GM18507 (cell line): ENCODE data around the gene FCHO2.

ENCODE experiments used
- DNase-seq: peaks from one replicate; pipeline ENCODE4 v3.0.0; 2011; ENCODE audit warnings: low read depth; ENCODE audit not compliant: insufficient read length; ENCODE audit errors: extremely low spot score
- FAIRE-seq: peaks from 2 replicates; lab custom pipeline; 2011; peaks lifted over from hg19 to GRCh38; lab: Jason Lieb, UNC

FCHO2 gene

DNA sequence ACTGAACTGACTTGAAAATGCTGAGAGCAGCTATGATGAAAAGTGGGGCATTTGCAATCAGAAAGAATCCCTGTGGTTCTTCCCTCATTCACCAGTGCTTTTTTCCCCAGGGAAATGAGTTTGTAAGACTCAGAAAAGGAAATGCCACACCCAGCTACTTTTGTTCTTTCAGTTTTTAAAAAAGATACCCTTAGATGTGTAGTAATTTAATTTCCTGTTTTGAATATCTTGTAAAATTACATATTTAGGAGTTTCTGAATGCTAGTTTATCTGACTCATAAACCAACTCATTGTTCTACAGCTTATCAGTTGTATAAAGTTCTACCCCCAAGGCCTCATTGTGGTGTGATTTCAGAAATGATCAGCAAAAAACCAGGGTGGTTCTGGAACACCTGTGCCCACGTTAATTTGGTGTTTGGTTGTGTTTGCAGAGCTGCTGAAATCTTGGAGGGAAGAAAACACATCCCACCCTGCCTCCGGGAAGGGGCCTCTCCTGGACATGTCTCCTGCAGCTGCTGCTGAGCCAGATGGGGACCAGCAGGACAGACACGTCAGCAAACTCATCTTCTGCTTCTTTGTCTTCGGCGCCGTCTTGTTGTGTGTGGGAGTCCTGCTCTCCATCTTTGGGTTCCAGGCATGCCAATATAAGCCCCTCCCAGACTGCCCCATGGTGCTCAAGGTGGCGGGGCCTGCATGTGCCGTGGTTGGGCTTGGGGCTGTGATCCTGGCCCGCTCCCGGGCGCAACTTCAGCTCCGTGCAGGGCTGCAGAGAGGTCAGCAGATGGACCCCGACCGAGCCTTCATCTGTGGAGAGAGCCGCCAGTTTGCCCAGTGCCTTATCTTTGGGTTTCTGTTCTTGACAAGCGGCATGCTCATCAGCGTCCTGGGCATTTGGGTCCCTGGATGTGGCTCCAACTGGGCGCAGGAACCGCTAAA lies 167.3 kb downstream of the FCHO2 start:
- no peak for FAIRE-seq
- DNase-seq: no peak

DNA sequence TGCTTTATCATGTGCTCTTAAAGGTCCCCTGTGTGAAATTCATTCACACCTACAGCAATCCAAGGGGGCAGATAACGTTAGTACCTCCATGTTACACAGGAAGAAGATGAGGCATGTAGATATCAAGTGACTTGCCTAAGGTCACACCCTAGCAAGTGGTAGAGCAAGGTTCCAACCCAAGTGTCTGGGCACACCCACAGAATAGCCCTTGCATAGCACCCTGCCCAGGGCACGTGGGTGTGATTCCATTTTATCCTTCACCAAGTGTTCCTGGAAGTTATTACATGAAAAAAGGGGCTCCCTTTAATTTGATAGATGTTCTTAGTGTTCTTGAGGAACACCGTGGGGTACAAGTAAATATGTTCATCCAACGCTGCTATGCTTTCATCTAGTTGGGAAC lies 169.4 kb downstream of the FCHO2 start:
- DNase-seq: no peak
- no peak for FAIRE-seq

DNA sequence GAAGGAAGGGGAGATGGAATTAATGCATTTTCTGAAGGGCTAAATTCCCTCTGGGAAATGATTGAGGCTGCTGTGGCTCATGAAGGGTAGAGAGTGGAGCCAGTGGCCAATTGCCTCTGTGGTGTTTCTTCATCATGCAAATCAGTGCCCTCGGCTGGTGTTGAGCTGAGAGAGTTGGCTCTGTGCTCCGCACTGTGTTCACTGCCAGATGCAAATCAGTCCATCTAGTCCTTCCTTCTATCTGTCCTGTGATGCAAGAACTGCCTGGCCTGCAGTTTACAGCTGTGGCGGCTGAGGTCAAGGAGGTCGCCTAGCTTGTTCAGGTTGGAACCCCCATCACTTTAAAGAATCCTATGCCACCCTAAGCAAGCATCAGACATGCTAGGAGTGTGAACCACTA lies 170.5 kb downstream of the FCHO2 start:
- FAIRE-seq (no peak), DNase-seq (no peak)

DNA sequence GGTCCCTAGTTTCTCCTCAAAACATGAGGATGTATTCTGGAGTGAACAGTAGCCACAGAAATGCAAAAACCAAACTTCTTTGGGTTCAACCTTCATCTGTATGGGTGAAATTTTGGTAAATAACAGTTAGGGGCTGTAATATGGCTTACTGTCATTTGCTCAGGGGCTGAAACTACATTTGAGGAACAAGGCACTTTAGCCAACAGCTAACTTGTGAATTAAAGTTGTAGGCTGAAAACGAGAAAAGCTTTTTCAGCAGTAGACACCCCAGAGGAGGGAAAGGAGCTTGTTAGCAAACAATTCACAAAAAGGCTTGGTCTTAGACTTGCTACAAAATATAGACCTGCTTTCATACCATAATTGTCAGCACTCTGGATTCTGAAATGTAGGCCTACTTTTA lies 171.1 kb downstream of the FCHO2 start:
- FAIRE-seq (no peak), DNase-seq (no peak)

DNA sequence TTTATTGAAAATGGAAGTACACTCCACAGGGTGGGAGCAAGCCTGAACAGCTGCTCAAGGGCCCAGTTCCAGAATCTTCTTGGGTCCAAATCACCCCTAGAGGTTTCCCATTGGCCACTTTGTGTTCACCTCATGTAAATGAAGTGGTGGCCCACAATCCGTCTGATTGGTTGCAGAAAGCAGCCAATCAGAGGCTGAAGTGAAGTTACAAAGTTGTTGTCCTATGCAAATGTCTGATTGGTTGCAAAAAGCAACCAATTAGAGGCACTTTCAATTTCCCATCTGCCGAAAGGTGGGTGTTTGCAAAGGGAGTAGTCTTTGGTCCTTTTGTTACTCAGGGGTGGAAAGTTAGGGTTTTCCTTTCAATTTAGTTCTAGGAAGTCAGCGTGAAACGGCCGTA lies 173.3 kb downstream of the FCHO2 start:
- FAIRE-seq: no peak

DNA sequence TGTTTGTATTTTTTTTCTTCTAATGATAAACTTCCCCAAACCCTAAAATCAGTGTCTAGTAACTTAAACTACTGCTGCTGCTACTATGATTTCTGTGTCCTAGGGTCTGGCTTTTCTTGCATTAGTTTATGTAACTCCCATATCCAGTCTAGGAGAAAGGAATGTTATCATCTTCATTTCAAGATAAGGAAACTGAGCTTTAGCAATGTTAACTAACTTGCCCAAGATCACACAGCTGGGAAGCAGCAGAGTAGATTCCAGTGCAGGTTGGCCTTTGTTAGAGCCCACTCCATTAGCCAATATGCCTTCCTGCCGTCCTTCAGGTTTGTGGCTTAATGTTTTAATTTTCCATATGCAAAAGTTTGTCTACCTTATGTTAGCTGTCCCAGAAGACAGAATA lies 175.0 kb downstream of the FCHO2 start:
- FAIRE-seq (no peak), DNase-seq (no peak)

More for the DNA sequence above, 173.3 kb downstream of the FCHO2 start:
- no peak for DNase-seq

DNA sequence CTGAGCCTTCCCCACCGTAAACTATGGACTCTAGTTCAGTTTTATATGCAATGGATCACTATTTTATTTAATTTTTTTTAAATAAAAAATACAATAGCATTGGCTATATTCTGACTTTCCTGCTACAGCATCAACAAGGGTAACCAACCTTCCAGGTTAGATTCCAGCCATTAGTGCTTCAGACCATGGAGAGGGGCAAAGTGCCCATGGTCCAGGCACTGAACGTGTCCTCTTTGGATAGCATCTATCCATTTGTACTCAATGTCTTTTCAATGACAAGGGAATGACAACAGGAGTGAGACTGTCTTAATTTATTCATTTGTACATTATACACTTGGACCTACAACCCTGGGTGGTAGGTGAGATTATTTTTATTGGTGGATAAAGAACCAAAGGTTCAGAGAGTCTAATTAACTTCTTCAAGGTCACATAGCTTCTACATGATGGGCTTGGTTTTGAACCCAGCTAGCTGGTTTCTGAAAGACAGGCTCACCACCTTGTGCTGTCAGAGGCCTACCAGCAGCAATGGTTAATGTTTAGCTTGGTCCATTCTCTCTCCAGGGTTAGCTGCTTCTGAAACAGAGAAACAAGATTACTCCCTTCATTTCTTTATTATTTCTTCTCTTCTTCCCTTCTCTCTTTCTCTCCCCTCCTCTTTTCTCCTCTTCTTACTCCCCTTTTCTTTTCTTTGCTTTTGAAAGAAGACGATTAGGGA lies 176.0 kb downstream of the FCHO2 start:
- no peak for DNase-seq
- no peak for FAIRE-seq

DNA sequence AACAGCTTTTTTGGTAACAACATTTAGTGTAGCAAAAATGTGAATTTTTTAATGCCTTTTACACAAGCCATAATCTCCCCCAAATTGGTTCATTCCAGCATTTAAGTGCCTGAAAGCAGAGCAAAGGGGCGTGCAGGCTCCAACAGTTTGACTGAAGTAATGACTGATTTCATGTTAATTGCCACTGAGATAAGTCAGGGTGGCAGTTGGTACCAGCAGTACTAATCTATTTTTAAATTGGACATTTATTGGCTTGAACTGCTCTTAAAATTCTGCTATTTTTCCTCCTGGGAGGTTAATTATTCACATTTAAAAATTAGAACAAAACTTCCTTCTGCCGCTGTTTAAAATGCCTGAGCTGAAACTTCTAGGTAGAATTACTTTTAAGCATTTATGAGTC lies 176.9 kb downstream of the FCHO2 start:
- FAIRE-seq (no peak), DNase-seq (no peak)

DNA sequence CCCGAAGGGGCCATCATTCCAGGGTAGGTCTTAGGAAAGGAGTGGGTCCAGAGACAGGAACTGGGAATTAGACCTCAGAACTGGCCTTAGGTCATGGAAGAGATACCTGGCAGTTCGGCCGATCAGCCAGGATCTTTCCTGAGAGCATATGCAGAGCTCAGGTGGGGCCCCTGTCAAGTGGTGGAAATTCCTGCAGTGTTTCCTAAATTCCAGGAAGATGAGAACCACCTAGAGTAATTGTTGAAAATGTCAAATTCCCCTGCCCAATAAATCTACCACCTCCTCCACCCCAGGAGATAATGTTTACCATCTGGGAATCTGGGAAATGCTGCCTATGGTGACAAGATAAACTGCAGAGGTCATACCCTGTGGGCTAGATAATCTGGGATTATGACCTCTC lies 179.2 kb downstream of the FCHO2 start:
- DNase-seq: no peak
- no peak for FAIRE-seq

DNA sequence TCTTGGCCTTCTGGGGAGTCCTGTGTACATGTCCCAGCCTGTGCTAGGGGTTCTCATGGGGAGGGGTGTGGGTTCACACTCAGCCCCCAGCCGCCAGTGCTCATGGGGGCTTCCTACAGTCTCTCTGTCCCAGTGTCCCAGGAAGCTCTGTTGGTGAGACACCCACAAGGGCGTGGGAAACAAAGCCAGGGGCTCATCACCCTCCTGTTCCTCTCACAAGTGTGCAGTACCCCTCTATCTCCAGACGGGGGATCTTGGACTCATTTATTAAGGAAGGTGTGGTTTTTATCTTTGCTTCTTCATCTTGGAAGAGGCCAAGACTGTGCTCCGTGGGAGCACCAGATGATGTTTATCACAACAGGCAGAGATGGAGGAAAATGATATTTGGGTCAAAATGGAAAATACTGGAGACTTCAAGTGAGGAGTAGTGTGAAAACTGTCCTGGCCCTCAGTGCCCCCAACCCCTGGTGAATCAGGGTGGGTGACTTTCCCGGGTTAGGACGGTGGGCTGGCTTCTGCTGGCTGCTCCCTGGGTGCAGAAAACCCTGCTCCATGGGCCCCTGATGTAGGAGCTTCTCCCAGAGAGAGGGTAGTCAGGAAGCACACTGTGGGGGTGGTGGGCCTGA lies 179.7 kb downstream of the FCHO2 start:
- no peak for DNase-seq
- no peak for FAIRE-seq

DNA sequence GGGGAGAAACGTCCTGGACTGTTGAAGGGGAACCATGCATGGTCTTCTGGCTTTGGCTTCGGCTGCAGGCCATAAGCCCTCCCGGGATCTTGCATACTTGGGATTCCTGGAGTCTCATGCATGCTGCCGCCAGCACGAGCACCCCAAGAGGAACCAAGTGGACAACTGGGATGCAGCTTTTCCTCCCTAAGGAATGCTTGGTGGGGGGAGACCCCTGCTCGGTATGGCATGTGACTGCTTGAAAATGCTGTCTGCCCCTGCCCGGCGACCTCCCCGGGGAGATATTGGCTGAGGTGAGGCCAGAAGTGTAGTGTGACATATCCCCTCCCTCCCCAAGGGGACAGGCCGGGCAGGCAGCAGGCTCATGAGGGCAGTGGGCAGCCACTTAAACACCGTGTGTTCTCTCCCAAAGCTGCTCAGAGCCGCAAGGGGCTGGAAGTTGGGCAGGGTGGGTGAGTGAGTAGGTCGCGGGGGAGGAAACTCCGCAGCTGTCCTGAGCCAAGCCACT lies 180.3 kb downstream of the FCHO2 start:
- no peak for DNase-seq

DNA sequence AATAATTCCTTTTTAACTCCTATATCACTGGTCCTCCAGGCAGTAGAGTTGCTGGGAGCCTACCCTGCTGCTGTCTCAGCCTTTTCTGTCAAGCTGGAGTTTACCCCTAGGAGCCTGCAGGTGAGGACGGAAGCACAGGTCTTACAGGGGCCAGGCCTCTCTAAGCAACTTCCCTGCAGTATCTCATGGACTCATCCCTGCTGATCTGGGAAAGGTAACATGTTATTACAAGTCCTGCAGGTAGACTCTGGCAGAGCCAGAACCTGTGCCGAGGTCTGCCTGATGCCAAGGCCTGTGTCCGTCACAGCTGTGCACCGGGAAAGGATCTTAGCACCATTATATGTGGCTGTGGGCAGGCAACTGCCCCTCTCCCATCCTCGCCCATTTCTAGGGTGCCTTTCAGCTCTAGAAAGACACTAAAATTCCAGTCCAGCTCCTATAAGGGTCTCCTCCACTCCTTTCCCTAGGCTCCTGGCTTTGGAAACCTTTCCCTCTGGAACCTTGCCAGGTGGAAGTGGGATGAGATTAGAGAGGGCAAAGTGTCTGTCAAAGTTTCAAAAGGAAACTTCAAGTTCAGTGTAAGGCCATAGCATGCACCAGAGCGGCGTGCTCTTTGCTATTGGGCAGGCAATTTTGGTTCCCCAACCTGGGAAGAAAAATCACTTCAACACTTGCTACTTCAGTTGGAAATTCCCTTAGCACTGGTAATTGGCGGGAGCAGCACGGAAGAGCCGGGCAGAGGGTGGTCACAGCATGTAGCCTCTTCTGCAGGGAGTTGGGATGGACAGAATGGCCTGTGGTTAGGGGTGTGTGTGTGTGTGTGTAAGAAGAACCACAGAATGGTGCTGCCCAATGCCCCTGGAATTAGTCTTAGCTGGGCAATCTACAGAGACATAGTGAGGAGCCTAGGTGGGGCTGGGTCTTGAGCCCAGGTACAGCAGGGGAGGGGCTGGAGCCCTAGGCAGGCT lies 182.0 kb downstream of the FCHO2 start:
- DNase-seq: no peak

More for the DNA sequence above, 180.3 kb downstream of the FCHO2 start:
- FAIRE-seq: no peak

DNA sequence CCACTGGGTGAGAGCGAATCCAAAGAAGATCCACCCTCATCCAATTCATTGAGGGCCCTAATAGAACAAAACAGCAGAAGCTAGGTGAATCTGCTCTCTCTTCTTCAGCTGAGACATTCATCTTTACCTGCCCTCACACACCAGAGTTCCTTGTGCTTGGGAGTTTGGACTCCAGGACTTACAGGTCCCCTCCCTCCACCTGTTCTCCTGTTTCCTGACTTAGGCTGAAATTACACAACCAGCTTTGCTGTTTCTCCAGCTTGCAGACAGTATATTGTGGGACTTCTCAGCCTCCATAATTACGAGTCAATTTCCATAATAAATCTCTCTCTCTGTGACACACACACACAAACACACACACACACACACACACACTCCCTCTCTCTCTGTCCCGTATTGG lies 183.6 kb downstream of the FCHO2 start:
- DNase-seq: no peak
- FAIRE-seq: no peak

More for the DNA sequence above, 182.0 kb downstream of the FCHO2 start:
- no peak for FAIRE-seq
